Measurements from ENCODE around the gene WTAP. TPM values are rescaled to one million over a fixed set of nuclear protein-coding genes. Genes with fewer than 3 reads are reported as not detected.

The WTAP gene
- total and polyA plus RNA-seq, 2 experiments from 2014 or later: 108 to 121 TPM

GRCh38 chr6:159742165-159742564 is 14.9 kb downstream of the WTAP start:
- Histone ChIP-seq H3F3A (replicated peaks; ENCODE audit: low read depth) (no peaks in the 10 kb centered on the region), H3K4me1 (ENCODE audit: insufficient read depth) (no peaks in the 10 kb centered on the region), H3K79me2 (replicated peaks; ENCODE audit: insufficient read depth) (peaks cover 96% of the 10 kb centered on the region), H4K20me1 (replicated peaks; ENCODE audit: insufficient read depth) (peaks cover 52% of the 10 kb centered on the region), H3K27ac (ENCODE audit: low read depth) (no peak overlapping the region; the same call in 1 of the 2 replicates), H3K4me2 (no peak overlapping the region), H3K27me3 (ENCODE audit: insufficient read depth) (no peaks in the 10 kb centered on the region), H2AFZ (no peak overlapping the region), H3K9me2 (ENCODE audit: insufficient read depth) (no peaks in the 10 kb centered on the region), H3K4me3 (no peak overlapping the region), H3K36me3 (ENCODE audit: insufficient read depth) (peaks cover 91% of the 10 kb centered on the region)
- Mint-ChIP-seq H3K36me3 (ENCODE audit: low read depth) (peaks cover 82% of the 10 kb centered on the region), H3K9me3 (no peaks in the 10 kb centered on the region), H3K4me3 (no peak overlapping the region), H3K27ac (peak overlapping the region; percentile 81), H3K27me3 (ENCODE audit: insufficient read depth, low read depth, poor library complexity) (no peaks in the 10 kb centered on the region), H3K4me1 (no peaks in the 10 kb centered on the region)
- no peak for ATAC-seq
- no peak for DNase-seq (ENCODE audit: low spot score)
- TF ChIP-seq REST (IDR thresholded peaks at IDR 0.05; ENCODE audit: unreplicated experiment) (no peak), ETS1 (IDR thresholded peaks at IDR 0.05) (no peak), STAT1 (IDR thresholded peaks at IDR 0.05; ENCODE audit: unreplicated experiment) (no peak), ZNF331 (CRISPR knock-in tag; IDR thresholded peaks at IDR 0.05; ENCODE audit: low read depth) (no peak), EZH2phosphoT487 (IDR thresholded peaks at IDR 0.05; ENCODE audit: unreplicated experiment) (no peak), JUNB (IDR thresholded peaks at IDR 0.05; ENCODE audit: unreplicated experiment) (no peak), NANOG (IDR thresholded peaks at IDR 0.05; ENCODE audit: borderline replicate concordance) (no peak), ZNF114 (CRISPR knock-in tag; IDR thresholded peaks at IDR 0.05) (no peak), CTCF (conservative IDR thresholded peaks at IDR 0.05; ENCODE audit: low read depth in 2 of 2) (no peak), ZNF462 (CRISPR knock-in tag; IDR thresholded peaks at IDR 0.05) (no peak), POLR2AphosphoS5 (IDR thresholded peaks at IDR 0.05; ENCODE audit: low read depth) (no peak), CREB1 (CRISPR knock-in tag; IDR thresholded peaks at IDR 0.05; ENCODE audit: low read depth) (no peak), EZH2 (IDR thresholded peaks at IDR 0.05; ENCODE audit: low read depth, unreplicated experiment) (no peak)

Measured in GM23338 (cell line).